Middle frontal gyrus (tissue), 1 donor: ENCODE measurements around the gene INPP5A.

Experiments
- DNase-seq: peaks from one replicate; pipeline ENCODE4 v3.0.0-alpha.2; 2015; ENCODE audit warnings: low spot score; ENCODE audit errors: extremely low spot score

Gene INPP5A

DNA sequence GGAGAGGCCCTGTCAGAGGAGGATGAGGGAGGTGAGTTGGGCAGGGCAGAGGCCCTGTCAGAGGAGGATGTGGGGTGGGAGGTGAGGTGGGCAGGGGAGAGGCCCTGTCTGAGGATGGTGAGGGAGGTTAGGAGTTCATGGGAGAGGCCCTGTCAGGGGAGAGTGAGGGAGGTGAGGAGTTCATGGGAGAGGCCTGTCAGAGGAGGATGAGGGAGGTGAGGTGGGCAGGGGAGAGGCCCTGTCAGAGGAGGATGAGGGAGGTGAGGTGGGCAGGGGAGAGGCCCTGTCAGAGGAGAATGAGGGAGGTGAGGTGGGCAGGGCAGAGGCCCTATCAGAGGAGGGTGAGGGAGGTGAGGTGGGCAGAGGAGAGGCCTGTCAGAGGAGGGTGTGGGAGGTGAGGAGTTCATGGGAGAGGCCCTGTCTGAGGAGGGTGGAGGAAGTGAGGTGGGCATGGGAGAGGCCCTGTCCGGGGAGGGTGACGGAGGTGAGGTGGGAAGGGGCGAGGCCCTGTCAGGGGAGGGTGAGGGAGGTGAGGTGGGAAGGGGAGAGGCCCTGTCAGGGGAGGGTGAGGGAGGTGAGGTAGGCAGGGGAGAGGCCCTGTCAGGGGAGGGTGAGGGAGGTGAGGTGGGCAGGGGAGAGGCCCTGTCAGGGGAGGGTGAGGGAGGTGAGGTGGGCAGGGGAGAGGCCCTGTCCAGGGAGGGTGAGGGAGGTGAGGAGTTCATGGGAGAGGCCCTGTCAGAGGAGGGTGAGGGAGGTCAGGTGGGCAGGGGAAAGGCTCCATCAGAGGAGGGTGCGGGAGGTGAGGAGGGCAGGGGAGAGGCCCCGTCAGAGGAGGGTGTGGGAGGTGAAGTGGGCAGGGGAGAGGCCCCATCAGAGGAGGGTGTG is 73.7 kb downstream of the INPP5A start:
- DNase-seq = no peak

DNA sequence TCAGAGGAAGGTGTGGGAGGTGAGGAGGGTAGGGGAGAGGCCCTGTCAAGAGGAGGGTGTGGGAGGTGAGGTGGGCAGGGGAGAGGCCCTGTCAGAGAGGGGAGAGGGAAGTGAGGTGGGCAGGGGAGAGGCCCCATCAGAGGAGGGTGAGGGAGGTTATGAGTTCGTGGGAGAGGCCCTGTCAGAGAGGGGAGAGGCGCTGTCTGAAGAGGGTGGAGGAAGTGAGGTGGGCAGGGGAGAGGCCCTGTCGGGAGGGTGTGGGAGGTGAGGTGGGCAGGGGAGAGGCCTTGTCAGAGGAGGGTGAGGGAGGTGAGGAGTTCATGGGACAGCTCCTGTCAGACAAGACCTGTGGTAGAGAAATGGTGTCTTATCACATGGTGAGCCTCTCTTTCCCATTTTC is 74.4 kb downstream of the INPP5A start:
- no peak for DNase-seq

DNA sequence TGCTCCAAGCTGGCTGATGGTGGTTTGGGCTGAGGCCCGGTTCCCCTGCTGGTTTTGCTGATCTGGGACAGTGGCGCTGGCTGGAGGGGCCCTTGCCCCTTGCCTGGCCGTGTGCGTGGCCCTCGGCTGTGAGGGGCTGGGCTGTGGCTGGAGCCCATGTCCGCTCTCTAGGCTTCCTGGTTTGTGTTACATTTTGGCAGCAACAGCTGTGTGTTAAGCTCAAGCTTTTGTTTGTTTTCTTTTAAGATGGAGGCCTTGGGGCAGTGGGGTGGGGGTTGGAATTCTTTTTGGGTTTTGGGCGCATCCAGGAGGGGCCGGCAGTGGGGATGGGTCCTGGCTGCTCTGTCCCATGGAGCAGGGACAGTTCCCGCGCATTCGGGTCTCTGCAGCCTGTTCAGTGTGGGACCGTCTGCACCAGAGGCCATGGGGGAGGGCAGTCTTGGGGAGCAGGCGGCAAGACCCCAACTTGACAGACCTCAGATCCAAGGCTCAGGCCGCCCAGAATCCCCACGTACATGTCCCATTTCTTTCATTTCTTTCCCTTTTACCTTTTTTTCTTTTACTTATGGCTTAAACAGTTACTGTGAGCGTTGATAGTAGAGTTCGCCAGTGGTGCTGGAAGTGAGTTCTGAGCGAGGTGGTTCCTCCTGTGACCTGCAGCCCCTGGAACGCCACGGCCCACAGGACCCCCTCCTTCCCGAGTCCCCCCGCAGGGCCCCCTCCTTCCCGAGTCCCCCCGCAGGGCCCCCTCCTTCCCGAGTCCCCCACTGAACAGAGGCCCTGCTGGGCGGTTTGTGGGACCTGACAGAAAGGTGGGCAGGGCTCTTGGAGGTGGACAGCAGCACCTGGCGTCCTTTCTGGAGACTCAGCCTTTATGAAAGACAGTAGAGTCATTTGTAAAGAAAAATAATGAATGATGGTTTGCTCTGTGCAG is 75.3 kb downstream of the INPP5A start:
- DNase-seq = no peak

DNA sequence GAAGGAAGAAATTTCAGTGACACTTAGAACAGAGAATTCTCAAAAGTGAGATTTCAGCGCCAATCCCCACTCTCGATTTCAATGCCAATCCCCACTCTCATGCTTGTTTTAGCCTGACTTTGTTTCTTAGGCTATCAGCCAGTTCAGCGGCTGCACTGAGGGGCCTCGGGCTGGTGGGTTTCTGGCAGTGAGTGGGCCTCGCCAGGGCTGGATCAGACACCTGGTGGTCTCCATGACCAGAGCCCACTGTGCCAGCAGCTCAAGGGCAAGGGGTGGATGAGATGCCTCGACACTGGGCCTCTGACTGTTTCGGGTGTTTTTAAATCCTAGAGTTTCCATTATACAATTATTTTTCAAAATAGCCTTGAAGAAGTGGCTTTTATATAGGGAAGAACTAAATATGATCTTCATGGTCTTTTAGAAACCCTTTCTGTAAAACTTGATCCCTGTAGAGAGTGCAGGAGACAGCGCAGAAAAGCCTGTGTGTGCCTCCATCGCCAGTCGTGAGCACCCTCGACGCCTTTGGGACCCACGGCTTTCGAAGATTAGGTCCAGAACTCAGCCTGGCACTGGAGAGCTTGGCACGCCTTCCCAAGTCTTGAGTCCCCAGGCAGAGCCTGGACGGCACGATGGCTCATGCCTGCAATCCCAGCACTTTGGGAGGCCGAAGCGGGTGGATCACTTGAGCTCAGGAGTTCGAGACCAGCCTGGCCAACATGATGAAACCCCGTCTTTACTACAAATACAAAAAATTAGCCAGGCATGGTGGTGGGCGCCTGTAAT is 76.2 kb downstream of the INPP5A start:
- DNase-seq = no peak

DNA sequence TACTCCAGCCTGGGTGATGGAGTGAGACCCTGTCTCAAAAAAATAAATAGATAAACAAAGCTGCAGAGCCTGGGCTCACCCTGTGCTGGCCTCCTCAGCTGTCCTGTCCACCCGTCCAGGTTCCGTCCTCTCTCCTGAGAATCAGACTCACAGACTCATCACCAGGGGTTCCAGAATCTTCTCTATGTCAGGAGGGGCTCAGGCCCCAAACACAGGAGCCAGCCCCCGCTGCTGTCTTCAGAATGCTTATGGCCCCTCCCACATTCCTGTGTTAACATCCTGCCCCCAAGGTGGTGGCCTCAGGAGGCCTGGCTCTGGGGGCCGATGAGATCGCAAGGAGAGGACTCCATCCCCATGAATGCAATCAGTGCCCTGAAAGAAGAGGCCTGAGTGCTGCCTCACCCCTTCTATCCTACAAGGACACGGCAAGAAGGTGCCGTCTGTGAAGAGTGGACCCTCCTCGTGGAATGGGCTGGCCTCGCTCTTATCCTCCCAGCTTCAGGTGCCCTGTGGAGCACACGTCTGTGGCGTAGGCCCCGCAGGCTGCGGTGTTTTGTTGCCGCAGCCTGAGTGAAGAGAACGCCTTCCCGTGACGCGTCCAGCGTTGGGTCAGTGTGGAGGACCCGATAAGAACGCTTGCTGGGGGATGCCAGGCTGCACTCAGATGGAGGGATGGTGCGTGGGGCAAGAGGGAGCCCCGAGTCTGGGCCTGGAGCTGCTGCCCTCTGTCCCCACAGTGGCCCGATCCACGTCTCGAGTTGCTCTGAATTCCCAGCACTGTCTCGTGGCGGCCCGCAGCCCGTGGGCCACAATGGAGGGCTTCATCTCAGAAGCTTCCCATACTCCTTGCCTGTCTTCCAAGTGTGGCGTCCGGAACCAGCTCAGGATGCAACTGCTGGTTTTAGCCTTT is 77.1 kb downstream of the INPP5A start:
- DNase-seq = no peak

DNA sequence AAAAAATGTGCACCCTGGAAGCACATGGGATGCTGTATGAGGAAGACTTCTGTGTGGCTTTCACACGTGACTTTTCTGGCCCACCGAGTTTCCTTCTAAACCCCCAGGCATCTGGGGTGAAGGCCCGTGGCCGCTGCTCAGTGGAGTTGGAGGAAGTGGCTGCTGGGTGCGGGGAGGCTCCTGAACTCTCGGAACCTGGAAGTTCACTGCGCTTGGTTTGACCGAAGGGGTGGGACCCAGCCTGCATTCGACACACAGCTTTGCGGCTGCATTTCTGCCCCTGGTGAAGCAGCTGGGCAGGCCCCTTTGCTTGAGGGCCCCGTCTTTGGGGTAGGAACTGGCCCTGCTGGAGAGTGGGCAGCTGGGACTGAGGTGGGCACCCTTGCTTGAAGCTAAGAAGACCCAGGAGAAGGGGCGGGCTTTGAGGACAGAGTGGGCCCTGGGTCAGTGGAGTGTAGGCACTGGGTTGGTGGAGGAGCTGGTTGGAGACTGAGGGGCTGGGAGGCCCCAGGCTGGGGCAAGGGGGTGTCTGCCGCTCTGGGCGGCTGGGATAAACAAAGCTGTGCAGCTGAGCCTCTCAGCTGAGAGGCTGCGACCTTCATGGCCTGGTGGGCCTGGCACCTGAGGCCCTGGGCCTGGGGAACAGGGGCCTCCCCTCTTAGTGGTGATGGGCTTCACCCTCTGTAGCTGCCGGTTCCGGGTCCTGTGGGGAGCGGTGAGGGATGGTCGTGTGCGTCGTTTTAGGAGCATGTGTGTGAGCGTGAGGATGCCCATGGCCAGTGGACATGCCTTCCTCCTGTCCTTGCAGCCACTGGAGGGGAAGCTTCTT is 78.0 kb downstream of the INPP5A start:
- no peak for DNase-seq

DNA sequence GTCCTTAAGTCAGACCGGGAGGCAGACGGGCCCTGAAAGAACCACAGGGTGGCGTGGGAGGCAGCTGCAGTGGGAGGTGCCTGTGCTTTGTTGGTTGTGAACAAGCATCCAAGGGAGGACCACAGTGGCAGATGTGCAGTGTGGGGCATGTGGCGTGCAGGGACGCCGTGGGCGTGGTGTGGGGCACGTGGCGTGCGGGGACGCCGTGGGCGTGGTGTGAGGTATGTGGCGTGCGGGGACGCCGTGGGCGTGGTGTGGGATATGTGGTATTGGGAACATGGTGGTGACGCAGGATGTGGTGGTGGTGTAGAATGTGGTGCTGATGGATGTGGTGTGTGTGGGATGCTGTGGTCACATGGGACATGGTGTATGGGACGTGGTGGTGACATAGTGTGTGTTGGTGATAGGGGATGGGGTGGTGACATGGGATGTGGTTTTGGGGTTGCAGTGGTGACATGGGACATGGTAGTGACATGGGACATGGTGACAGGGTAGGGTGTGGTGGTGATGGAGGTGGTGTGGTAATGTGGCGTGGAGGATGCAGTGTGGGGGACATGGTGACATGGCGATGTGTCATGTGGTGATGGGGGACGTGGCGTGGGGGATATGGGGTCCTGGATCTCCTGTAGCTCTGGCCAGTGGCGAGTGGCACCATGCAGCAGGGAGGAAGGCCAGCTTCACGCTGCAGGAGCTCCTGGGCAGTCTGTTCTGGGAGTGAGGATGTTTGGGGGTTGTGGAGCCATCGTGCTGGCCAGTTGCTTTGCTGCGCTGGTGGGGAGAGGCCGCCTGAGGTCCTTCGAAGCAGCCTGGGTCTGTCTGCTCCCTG is 78.8 kb downstream of the INPP5A start:
- no peak for DNase-seq

DNA sequence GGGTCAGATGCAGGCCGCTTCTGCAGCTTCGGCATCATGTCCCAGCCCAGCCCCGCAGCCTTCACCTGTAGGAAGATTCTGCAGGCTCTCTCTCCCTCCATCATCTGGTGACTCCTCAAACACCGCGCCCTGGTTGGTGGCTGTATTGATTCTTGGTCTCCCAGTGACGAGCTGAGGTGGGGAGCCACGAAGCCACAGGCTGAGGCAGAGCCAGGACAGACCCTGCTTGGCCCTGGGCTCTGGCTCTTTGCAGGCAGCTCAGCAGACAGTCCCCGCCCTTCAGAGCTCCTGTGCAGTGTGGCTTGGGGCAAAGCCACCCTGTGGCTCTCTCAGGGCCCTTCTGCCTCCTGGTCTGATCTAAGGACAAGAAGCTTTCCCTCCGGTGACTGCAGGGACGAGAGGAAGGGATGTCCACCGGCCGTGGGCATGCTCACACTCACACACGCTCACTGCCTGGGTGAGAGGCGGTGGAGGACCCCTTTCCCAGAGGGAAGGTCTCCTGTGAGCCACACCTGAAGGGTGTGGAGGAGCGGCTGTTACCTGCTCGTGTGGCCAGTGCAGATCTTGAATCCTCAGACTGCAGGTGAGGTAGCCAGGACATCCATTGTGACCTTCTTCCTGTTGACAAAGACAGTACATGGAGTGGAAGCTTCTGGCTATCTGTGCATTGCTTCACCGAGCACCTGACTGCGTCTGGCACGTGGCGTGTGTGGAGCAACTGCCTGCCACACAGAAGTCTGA is 79.6 kb downstream of the INPP5A start:
- no peak for DNase-seq

DNA sequence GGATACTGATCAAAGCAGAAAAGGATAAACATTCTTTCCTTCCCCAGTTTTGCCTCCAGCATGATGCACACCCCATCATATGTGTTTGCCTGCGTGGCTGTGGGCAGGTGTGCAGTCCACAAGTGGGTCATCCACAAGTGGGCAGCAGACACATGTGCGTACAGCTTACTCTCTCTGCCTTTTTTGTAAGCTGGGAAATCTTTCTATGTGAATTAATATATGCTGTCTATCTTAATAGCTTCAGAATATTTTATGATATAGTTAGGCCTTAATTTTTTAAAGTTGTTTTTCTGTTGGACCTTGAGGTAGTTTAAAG is 80.1 kb downstream of the INPP5A start:
- no peak for DNase-seq

DNA sequence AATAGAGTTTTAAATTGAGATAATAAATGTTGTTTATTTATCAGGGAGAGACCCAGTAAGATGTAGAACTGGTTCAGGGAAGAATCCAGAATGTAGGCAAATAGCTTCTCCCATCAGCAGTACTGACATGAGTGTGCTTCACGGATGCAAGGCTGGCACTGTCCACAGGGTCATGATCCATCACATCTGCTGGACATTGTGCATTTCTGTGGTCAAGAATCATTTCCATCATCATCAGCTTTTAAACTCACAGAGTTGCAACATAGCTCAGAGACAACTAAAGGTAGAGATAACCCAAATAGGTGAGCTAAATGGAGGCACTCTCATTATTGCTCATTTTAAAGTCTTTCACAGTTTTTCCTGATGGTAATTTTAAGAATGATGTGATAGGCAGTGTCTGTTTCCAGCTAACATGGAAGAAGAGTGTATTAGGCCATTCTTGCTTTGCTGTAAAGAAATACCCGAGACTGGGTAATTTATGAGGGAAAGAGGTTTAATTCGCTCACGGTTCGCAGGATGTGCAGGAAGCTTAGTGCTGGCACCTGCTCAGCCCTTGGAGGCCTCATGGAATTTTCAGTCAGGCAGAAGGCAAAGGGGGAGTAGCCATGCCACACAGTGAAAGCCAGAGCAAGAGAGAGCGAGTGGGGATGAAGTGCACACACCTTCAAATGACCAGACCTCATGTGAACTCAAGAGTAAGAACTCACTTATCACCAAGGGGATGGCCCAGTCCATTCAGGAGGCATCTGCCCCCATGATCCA is 80.8 kb downstream of the INPP5A start:
- no peak for DNase-seq

DNA sequence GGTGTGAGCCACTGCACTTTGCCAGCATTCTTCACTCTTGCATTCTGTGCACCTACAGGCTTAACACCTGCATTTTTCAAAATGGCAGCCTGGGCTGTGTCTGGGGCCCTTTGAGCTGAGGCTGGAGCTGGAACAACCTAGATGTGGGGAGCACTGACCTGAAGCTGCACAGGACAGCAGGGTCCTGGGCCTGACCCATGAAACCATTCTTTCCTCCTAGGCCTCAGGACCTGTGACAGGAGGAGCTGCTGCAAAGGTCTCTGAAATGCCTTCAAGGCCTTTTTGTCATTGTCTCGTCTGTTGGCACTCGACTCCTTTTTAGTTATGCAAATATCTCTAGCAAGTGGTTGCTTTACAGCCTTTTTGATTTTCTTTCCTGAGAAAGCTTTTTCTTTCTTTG is 82.3 kb downstream of the INPP5A start:
- no peak for DNase-seq

DNA sequence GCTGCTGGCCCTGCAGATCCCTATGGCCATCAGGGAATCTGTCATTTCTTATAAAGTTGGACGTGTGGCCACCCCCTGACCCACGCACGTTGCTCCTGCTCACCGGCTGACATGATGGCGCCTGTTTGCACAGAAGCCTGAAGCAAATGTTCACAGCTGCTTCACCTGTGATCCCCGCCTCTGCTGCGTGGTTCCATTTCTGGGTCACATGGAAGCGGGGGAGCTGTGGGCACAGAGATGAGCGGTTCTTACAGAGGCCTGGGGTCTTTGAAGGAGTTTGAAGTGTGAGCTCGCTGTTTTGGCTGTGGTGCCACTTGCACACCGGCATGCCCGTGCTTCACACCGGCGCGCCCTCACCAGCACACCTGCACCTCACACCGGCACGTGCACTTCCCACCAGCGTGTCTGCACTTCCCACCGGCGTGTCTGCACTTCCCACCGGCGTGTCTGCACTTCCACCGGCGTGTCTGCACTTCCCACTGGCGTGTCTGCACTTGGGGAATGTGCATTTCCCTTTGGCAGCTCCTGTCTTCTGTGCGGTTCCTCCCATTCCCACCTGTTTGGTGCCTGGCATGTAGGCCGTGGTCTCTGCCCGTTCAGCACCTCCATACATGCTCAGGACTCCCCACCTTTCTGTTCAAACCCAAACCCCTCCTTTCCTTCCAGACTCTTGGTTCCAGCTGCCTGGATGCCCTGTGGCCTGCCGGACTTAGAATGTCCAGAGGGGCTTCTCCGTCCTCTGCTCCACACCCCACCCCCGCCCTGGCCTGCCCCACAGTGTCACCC is 86.7 kb downstream of the INPP5A start:
- DNase-seq = no peak

DNA sequence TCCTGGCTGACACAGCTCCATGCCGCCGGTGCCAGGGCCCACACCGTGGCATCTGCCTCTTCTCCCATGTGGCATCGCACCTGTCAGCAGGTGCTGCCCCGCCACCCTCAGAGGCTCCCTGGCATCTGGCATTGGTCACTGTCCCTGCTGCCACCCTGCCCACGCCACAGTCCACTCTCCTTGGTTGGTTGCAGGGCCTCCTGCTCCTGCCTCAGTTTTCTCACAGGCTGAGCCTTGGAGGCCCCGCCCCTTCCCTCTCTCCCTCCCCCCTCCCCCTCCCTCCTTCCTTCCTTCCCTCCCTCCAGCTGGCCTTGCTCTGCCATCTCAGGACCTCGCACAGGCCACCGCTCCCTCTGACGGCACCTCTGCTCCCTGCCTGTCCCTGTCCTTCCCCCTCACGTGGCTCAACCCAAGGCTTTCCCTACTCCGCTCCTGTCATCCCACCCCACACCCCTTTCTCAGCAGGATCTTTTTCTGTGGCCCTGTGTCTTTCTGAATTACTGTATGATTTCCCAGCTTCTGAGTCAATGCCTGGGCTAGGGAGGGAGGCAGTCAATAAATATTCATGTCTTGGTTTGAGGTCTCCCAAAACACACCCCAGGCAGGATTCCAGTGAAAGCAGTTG is 87.4 kb downstream of the INPP5A start:
- DNase-seq = no peak

DNA sequence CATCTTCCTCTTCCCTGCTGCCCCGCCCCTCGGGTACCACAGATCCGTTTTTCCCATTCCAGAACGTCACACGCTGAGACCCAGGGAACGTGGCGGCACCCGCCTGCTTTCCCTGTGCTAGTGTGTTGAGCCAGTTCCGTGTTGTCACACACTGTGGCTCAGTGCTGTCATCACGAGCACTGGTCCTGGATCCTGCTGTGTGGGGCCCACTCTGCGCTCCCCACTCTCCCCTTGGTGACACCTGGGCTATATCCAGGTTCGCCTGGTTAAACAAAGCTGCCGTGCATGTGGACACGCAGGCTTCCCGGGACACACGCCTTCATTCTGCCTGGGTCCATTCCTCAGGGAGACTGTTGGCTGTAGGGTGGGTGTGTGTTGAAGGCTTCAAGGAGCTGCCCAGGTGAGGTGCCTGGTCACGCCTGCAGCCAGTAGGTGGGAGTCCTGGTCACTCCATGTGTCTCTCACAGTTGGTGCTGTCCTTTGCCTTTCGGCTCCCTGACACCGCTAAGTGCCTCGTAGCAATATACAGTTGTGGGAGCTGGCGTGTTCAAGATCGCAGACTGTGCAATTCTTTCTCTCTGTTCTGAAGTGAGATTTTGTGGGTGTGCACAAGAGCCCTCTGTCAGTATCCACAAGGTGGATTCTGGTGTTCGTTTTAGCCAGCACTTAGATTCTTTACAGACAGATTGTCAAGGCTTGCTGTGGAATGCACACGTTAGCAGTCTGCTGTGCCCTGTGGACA is 88.6 kb downstream of the INPP5A start:
- DNase-seq = no peak
